H1 (cell line): ENCODE data around the gene NEFH.

Experiments
- CHD2 ChIP-seq: IDR thresholded peaks from 2 replicates; pipeline ENCODE4 v1.6.1; 2012; ENCODE audit warnings: low read length, improper control_type of control experiment
- CTCF ChIP-seq, 3 experiments: IDR thresholded peaks; 1 replicate in 2 of 3; 2 replicates in 1 of 3; pipeline versions ENCODE4 v1.5.1 to v1.6.1; 2011; ENCODE audit warnings: low read length in 3 of 3, mild to moderate bottlenecking in 3 of 3, inconsistent platforms in 2 of 3, low read depth in 1 of 3, moderate library complexity in 1 of 3; ENCODE audit not compliant: insufficient read depth in 1 of 3; ENCODE audit errors: control extremely low read depth in 1 of 3
- EZH2 ChIP-seq: fragments of 200-600 bp; sonication (generic); IDR thresholded peaks from 2 replicates; pipeline ENCODE4 v1.7.1; 2012; ENCODE audit warnings: low read depth, mild to moderate bottlenecking, moderate library complexity, low read length, inconsistent platforms; ENCODE audit not compliant: severe bottlenecking
- MAFK ChIP-seq: IDR thresholded peaks from 2 replicates; pipeline ENCODE4 v1.6.1; 2012; ENCODE audit warnings: low read depth, mild to moderate bottlenecking, improper control_type of control experiment, low read length
- POLR2A ChIP-seq, 2 experiments: IDR thresholded peaks; 1 replicate in 1 of 2; 2 replicates in 1 of 2; pipeline ENCODE4 v1.6.1; 2011; ENCODE audit warnings: low read depth in 2 of 2, low read length in 2 of 2, mild to moderate bottlenecking in 2 of 2; ENCODE audit errors: control extremely low read depth in 1 of 2
- SP2 ChIP-seq: IDR thresholded peaks from 2 replicates; pipeline ENCODE4 v1.6.1; 2012; ENCODE audit warnings: mild to moderate bottlenecking, low read length, inconsistent platforms
- SUZ12 ChIP-seq: fragments of 200-600 bp; sonication (generic); IDR thresholded peaks from 2 replicates; pipeline ENCODE4 v1.6.1; 2012; ENCODE audit warnings: mild to moderate bottlenecking, inconsistent platforms, low read length, moderate library complexity, mixed read lengths

- no peak for TF ChIP-seq POLR2A (IDR thresholded peaks at IDR 0.05; ENCODE audit: control extremely low read depth in 1 of 2, low read depth in 2 of 2, low read length in 2 of 2)
- TF ChIP-seq EZH2, result no peak
- no peak for TF ChIP-seq SUZ12
- TF ChIP-seq CTCF (IDR thresholded peaks at IDR 0.05; ENCODE audit: control extremely low read depth in 1 of 3, insufficient read depth in 1 of 3, low read depth in 1 of 3, low read length in 3 of 3), result no peak
- no peak for TF ChIP-seq CHD2
- TF ChIP-seq MAFK, result no peak
- no peak for TF ChIP-seq SP2
Observed at GRCh38 chr22:29473001-29473400, 7.0 kb upstream of the NEFH start.
